Effector CD4-positive, alpha-beta T cell (primary cell): ENCODE measurements around the gene NTS. TPM values are rescaled to one million over a fixed set of nuclear protein-coding genes. Genes with fewer than 3 reads are reported as not detected.

Experiments
- DNase-seq: peaks from one replicate; pipeline ENCODE4 v3.0.0-alpha.2; 2020
- total RNA-seq: gene quantifications from one replicate; lab custom pipeline; 2026; lab: John Stamatoyannopoulos, UW

The NTS gene
- not detected for total RNA-seq

- no peak for DNase-seq
These were observed at the start of gene NTS for GRCh38 chr12:85874031-85874461. NTS (plus strand) TSS chr12:85874295; CDS start chr12:85874404, 109 bp downstream.

- DNase-seq = no peak
These were observed 48.3 kb upstream of the NTS start for GRCh38 chr12:85825746-85826145.

- no peak for DNase-seq
These were observed 45.5 kb upstream of the NTS start for GRCh38 chr12:85828576-85828975.

GRCh38 chr12:85829391-85829790 lies 44.7 kb upstream of the NTS start:
- no peak for DNase-seq

- no peak for DNase-seq
These were observed 42.6 kb upstream of the NTS start for GRCh38 chr12:85831327-85831990.

GRCh38 chr12:85833579-85833978 lies 40.5 kb upstream of the NTS start:
- DNase-seq = no peak

GRCh38 chr12:85834378-85834777 lies 39.7 kb upstream of the NTS start:
- DNase-seq = no peak

GRCh38 chr12:85835426-85836196 lies 38.5 kb upstream of the NTS start:
- no peak for DNase-seq

- no peak for DNase-seq
These were observed 37.7 kb upstream of the NTS start, which contains the start of gene RASSF9 for GRCh38 chr12:85836197-85837090. RASSF9 (minus strand) TSS chr12:85836409; CDS start chr12:85836201, 208 bp downstream.

- DNase-seq = no peak
These were observed 30.3 kb upstream of the NTS start for GRCh38 chr12:85843606-85844310.

- DNase-seq = no peak
These were observed 24.8 kb upstream of the NTS start for GRCh38 chr12:85849344-85849743.

GRCh38 chr12:85855305-85855704 lies 18.8 kb upstream of the NTS start:
- no peak for DNase-seq

- no peak for DNase-seq
These were observed 17.1 kb upstream of the NTS start for GRCh38 chr12:85856966-85857365.

- no peak for DNase-seq
These were observed 8.2 kb upstream of the NTS start for GRCh38 chr12:85865890-85866289.

- DNase-seq = no peak
These were observed 6.9 kb upstream of the NTS start for GRCh38 chr12:85866986-85867776.

- no peak for DNase-seq
These were observed 1.5 kb upstream of the NTS start for GRCh38 chr12:85872497-85873091.

- no peak for DNase-seq
These were observed 3.4 kb downstream of the NTS start for GRCh38 chr12:85877459-85877858.

GRCh38 chr12:85883763-85884162 lies 9.7 kb downstream of the NTS start:
- no peak for DNase-seq

GRCh38 chr12:85894653-85895052 lies 20.6 kb downstream of the NTS start:
- DNase-seq = no peak

- no peak for DNase-seq
These were observed 46.3 kb downstream of the NTS start for GRCh38 chr12:85920324-85920947.
